A673 (cell line): ENCODE measurements around the gene ACKR3. TPM values are rescaled to one million over a fixed set of nuclear protein-coding genes. Genes with fewer than 3 reads are reported as not detected.
A peak's percentile ranks its signal among the peaks of the same experiment; 100 is the strongest.

Experiments used
- Bru-seq: library from RNA; stranded (reverse); fragments of 400-500 nt; gene quantifications from one replicate; lab custom pipeline; 2021; lab: Mats Ljungman, UMichigan
- BruChase-seq, 2 experiments: library from RNA; stranded (reverse); fragments of 400-500 nt; gene quantifications; one replicate each; lab custom pipeline; 2021; lab: Mats Ljungman, UMichigan
- BruUV-seq: library from RNA; stranded (reverse); fragments of 400-500 nt; replicated peaks from 2 replicates; lab custom pipeline; 2021; lab: Mats Ljungman, UMichigan
- CTCF ChIA-PET: fragments of 300-600 bp; sonication (Branson Sonifier 250); formaldehyde crosslinking; loops from one replicate; lab custom pipeline; 2022; ENCODE audit warnings: antibody characterized with exemption; lab: Charles Lee
- POLR2A ChIA-PET: fragments of 300-600 bp; sonication (Branson Sonifier 250); formaldehyde crosslinking; loops from one replicate; lab custom pipeline; 2022; ENCODE audit warnings: antibody characterized with exemption; ENCODE audit not compliant: low non-redundant PET; lab: Charles Lee
- DNase-seq: peaks from one replicate; pipeline ENCODE4 v3.0.0-alpha.2; 2015; ENCODE audit warnings: low spot score
- H3K27ac ChIP-seq: fragments of 200-600 bp; sonication (generic); 2 replicates; pipeline ENCODE4 v1.5.1; 2016; ENCODE audit warnings: mixed run types, low read depth, mild to moderate bottlenecking, mixed read lengths, antibody characterized with exemption, low read length; ENCODE audit not compliant: poor library complexity, severe bottlenecking
- H3K27me3 ChIP-seq: fragments of 200-600 bp; sonication (generic); replicated peaks from 2 replicates; pipeline ENCODE4 v1.6.1; 2017; ENCODE audit warnings: mixed run types, low read depth, mild to moderate bottlenecking, mixed read lengths, antibody characterized with exemption, low read length; ENCODE audit not compliant: insufficient read depth, poor library complexity
- H3K36me3 ChIP-seq: fragments of 200-600 bp; sonication (generic); 2 replicates; pipeline ENCODE4 v1.6.1; 2016; ENCODE audit warnings: mixed run types, mild to moderate bottlenecking, mixed read lengths, antibody characterized with exemption, low read length; ENCODE audit not compliant: insufficient read depth, poor library complexity, severe bottlenecking
- H3K4me1 ChIP-seq: fragments of 200-600 bp; sonication (generic); 2 replicates; pipeline ENCODE4 v1.6.1; 2017; ENCODE audit warnings: mixed run types, mild to moderate bottlenecking, mixed read lengths, antibody characterized with exemption, low read length; ENCODE audit not compliant: insufficient read depth, poor library complexity, severe bottlenecking
- H3K4me3 ChIP-seq: fragments of 200-600 bp; sonication (generic); 2 replicates; pipeline ENCODE4 v1.5.1; 2016; ENCODE audit warnings: low read depth, mixed run types, mild to moderate bottlenecking, mixed read lengths, low read length; ENCODE audit not compliant: poor library complexity, severe bottlenecking
- H3K9me3 ChIP-seq: fragments of 200-600 bp; sonication (generic); 2 replicates; pipeline ENCODE4 v1.6.1; 2016; ENCODE audit warnings: mixed run types, low read depth, mild to moderate bottlenecking, mixed read lengths, antibody characterized with exemption, low read length; ENCODE audit not compliant: poor library complexity, severe bottlenecking
- EZH2 ChIP-seq: fragments of 200-600 bp; sonication (generic); IDR thresholded peaks from 2 replicates; pipeline ENCODE4 v1.6.1; 2017; ENCODE audit warnings: borderline replicate concordance, low read depth, mild to moderate bottlenecking, mixed read lengths, antibody characterized with exemption, low read length; ENCODE audit not compliant: poor library complexity, severe bottlenecking
- intact Hi-C: fragments of 100-400 bp; cut with micrococcal nuclease; formaldehyde crosslinking; loops from one replicate; pipeline ENCODE4 v1.10.0; 2022; ENCODE audit not compliant: unreplicated experiment
- long read RNA-seq: library from polyadenylated mRNA; stranded (forward); transcript quantifications from one replicate; pipeline ENCODE4 v2.0.0, GENCODE V29; 2022
- total RNA-seq: library from RNA; stranded (reverse); gene quantifications from 2 replicates; pipeline ENCODE4 v1.2.3, GENCODE V29; 2021
- TF ChIP-seq, protein P1 (sequence below): fragments of 300-800, 200-600 bp; sonication (generic); conservative IDR thresholded peaks from 2 replicates; pipeline ENCODE4 v1.5.1; 2017; ENCODE audit warnings: low read depth, mild to moderate bottlenecking, antibody characterized with exemption, low read length, moderate library complexity, mixed read lengths

The ACKR3 gene
- total RNA-seq (0.31 and 0.52 TPM in 2 replicates), Bru-seq, nascent RNA (percentile 34 among the genes with signal in this experiment), BruChase-seq, experiment 1, labeled RNA remaining after a 2-hour chase (percentile 18 among the genes with signal in this experiment), BruChase-seq, experiment 2, labeled RNA remaining after a 6-hour chase (percentile 21 among the genes with signal in this experiment)
- long read RNA-seq = 0 reads

DNA sequence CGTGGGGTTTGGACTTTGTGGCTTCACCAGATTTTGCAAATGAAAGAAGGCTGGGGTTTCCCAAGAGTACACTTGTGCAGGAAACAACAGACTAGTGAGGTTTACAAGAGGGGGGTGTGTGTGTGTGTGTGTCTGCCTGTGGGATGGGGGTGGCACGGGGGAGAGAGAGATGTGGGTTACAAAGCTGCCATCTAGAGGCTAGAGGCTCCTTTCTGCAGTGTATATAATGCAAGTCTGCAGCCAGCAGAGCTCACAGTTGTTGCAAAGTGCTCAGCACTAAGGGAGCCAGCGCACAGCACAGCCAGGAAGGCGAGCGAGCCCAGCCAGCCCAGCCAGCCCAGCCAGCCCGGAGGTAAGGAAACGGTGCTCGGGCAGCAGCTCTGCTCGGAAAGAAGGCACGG lies at the start of gene ACKR3:
ACKR3 (plus strand) TSS at position 253 of the 401 bp plus-strand sequence. CDS start 10,641 bp downstream, outside the sequence.
- CTCF ChIA-PET = interaction anchor here (0.6 to 1.3 kb wide), 3 partner anchors 57 to 951 kb away, joined by 3 to 4 read pairs (median 3); no protein-coding TSS in a partner anchor
- no peaks in the 10 kb centered on the region for H3K36me3 ChIP-seq

DNA sequence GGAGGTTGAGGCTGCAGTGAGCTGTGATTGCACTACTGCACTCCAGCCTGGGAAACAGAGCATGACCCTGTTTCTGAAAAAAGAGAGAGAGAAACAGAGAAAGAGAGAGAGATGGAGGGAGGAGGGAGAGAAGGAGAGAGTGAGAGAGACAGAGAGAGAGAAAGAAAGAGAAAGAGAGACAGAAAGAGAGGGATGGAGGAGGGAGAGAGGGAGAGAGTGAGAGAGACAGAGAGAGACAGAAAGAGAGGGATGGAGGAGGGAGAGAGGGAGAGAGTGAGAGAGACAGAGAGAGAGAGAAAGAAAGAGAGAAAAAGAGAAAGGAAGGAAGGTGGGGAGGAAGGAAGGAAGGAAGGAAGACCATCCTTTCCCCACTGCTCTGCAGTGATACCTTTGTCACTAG lies 48.1 kb upstream of the ACKR3 start:
- CTCF ChIA-PET = no interaction called here
- no peak for DNase-seq
- POLR2A ChIA-PET = no interaction called here
- Histone ChIP-seq H3K4me3 (no peak overlapping the region), H3K36me3 (no peaks in the 10 kb centered on the region), H3K9me3 (no peaks in the 10 kb centered on the region), H3K4me1 (no peaks in the 10 kb centered on the region), H3K27me3 (peaks cover 65% of the 10 kb centered on the region), H3K27ac (no peak overlapping the region)
- BruUV-seq = no TSS peak
- intact Hi-C loops = no loop called here
- TF ChIP-seq, protein P1, sequence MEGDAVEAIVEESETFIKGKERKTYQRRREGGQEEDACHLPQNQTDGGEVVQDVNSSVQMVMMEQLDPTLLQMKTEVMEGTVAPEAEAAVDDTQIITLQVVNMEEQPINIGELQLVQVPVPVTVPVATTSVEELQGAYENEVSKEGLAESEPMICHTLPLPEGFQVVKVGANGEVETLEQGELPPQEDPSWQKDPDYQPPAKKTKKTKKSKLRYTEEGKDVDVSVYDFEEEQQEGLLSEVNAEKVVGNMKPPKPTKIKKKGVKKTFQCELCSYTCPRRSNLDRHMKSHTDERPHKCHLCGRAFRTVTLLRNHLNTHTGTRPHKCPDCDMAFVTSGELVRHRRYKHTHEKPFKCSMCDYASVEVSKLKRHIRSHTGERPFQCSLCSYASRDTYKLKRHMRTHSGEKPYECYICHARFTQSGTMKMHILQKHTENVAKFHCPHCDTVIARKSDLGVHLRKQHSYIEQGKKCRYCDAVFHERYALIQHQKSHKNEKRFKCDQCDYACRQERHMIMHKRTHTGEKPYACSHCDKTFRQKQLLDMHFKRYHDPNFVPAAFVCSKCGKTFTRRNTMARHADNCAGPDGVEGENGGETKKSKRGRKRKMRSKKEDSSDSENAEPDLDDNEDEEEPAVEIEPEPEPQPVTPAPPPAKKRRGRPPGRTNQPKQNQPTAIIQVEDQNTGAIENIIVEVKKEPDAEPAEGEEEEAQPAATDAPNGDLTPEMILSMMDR = no peak
- no peak for TF ChIP-seq EZH2

More for the DNA sequence above, at the start of gene ACKR3:
- peak; percentile 71 for DNase-seq
- POLR2A ChIA-PET = no interaction called here
- Histone ChIP-seq H3K4me1 (peaks cover 34% of the 10 kb centered on the region), H3K9me3 (no peaks in the 10 kb centered on the region), H3K27me3 (peaks cover 54% of the 10 kb centered on the region), H3K27ac (no peak within 1 kb of the TSS), H3K4me3 (peak within 1 kb of the TSS; percentile 21)
- BruUV-seq = no TSS peak
- intact Hi-C loops = loop anchor here (5.0 kb wide), 1 partner anchor 57 kb away; no protein-coding TSS in a partner anchor
- TF ChIP-seq, protein P1 = peak; percentile 56
- TF ChIP-seq EZH2 = peak; percentile 47

DNA sequence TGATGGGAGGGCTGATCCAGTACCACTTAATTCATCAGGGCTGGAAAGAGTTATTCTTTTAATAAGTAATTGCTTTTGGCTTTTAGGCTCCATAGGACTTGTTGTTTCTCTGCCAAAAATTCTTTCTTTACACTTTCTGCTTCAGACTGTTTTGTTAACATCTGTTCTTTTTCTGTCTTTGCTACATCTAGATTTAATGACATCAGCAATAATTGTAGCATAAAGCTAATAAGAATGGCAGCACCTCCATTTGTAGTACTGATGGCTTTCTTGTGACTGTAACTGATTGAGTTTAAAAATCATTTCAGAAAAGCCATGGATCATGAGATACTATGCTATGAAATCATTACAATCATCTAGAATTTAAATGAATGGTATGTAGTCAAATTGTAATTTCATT lies 46.4 kb upstream of the ACKR3 start:
- POLR2A ChIA-PET = interaction anchor here (0.5 kb wide), 1 partner anchor 168 kb away, joined by 10 read pairs; no protein-coding TSS in a partner anchor
- intact Hi-C loops = no loop called here
- Histone ChIP-seq H3K9me3 (no peaks in the 10 kb centered on the region), H3K4me1 (no peaks in the 10 kb centered on the region), H3K27ac (no peak overlapping the region), H3K27me3 (peaks cover 60% of the 10 kb centered on the region), H3K36me3 (no peaks in the 10 kb centered on the region), H3K4me3 (no peak overlapping the region)
- CTCF ChIA-PET = no interaction called here
- no TSS peak for BruUV-seq
- DNase-seq = no peak
- TF ChIP-seq, protein P1 = no peak
- no peak for TF ChIP-seq EZH2
